Stimulated activated CD4-positive, alpha-beta T cell treated with anti-CD3 and anti-CD28 coated beads, Interleukin-1b, Interleukin-23, amount 100 ng/mL, for 4 hours (primary cell): ENCODE data around the gene C4orf54.

ENCODE experiments used
- DNase-seq, 2 donors: peaks; one replicate each; pipeline ENCODE4 v3.0.0-alpha.2; 2020; ENCODE audit warnings: low read depth in 2 of 2

The C4orf54 gene

GRCh38 chr4:99622341-99622740 lies 35.3 kb downstream of the C4orf54 start:
- DNase-seq: no peak

- DNase-seq: no peak
Observed at GRCh38 chr4:99617374-99617773, 40.3 kb downstream of the C4orf54 start.

- no peak for DNase-seq
Observed at GRCh38 chr4:99615170-99615820, 42.3 kb downstream of the C4orf54 start.

GRCh38 chr4:99614491-99614890 lies 43.1 kb downstream of the C4orf54 start:
- no peak for DNase-seq

- no peak for DNase-seq
Observed at GRCh38 chr4:99612704-99613103, 44.9 kb downstream of the C4orf54 start.

GRCh38 chr4:99612281-99612680 lies 45.3 kb downstream of the C4orf54 start:
- DNase-seq: no peak

- DNase-seq: no peak
Observed at GRCh38 chr4:99610605-99611175, 46.9 kb downstream of the C4orf54 start.

GRCh38 chr4:99608417-99608816 lies 49.2 kb downstream of the C4orf54 start:
- DNase-seq: no peak
